ENCODE results near the gene PHF21B.
"Not testable (repeated sequence)": the region's sequence is repeated elsewhere in the genome, so short reads cannot be mapped to it uniquely, and the experiment has no call there.

The PHF21B gene

GRCh38 chr22:45009606-45010531 lies at the start of gene PHF21B:
PHF21B (minus strand) TSS chr22:45010005; CDS start chr22:45009549, 456 bp downstream.
- DNase-seq = no peak

- no peak for DNase-seq
Observed at GRCh38 chr22:45059296-45059695, 49.5 kb upstream of the PHF21B start.

GRCh38 chr22:45058622-45058912 lies 48.8 kb upstream of the PHF21B start:
- no peak for DNase-seq

GRCh38 chr22:45055936-45056335 lies 46.1 kb upstream of the PHF21B start:
- DNase-seq = no peak

- no peak for DNase-seq
Observed at GRCh38 chr22:45053571-45053970, 43.8 kb upstream of the PHF21B start.

- no peak for DNase-seq
Observed at GRCh38 chr22:45053094-45053493, 43.3 kb upstream of the PHF21B start.

GRCh38 chr22:45052665-45053064 lies 42.9 kb upstream of the PHF21B start:
- not testable (repeated sequence) for DNase-seq

GRCh38 chr22:45051946-45052345 lies 42.1 kb upstream of the PHF21B start:
- no peak for DNase-seq

- DNase-seq = no peak
Observed at GRCh38 chr22:45051419-45051818, 41.6 kb upstream of the PHF21B start.

GRCh38 chr22:45047260-45047659 lies 37.5 kb upstream of the PHF21B start:
- DNase-seq = no peak

- DNase-seq = no peak
Observed at GRCh38 chr22:45045208-45045607, 35.4 kb upstream of the PHF21B start.

- no peak for DNase-seq
Observed at GRCh38 chr22:45042263-45042662, 32.5 kb upstream of the PHF21B start.

GRCh38 chr22:45039133-45039532 lies 29.3 kb upstream of the PHF21B start:
- no peak for DNase-seq

GRCh38 chr22:45036154-45036553 lies 26.3 kb upstream of the PHF21B start:
- DNase-seq = no peak

GRCh38 chr22:45034821-45035220 lies 25.0 kb upstream of the PHF21B start:
- DNase-seq = no peak

- no peak for DNase-seq
Observed at GRCh38 chr22:45034156-45034555, 24.4 kb upstream of the PHF21B start.

GRCh38 chr22:45033136-45033535 lies 23.3 kb upstream of the PHF21B start:
- no peak for DNase-seq

GRCh38 chr22:45031629-45032403 lies 22.0 kb upstream of the PHF21B start:
- DNase-seq = no peak

GRCh38 chr22:45029501-45029900 lies 19.7 kb upstream of the PHF21B start:
- DNase-seq = no peak

GRCh38 chr22:45026511-45026910 lies 16.7 kb upstream of the PHF21B start:
- no peak for DNase-seq

- no peak for DNase-seq
Observed at GRCh38 chr22:45023431-45023830, 13.6 kb upstream of the PHF21B start.

- no peak for DNase-seq
Observed at GRCh38 chr22:45019861-45020655, 10.3 kb upstream of the PHF21B start.

GRCh38 chr22:45014654-45015053 lies 4.8 kb upstream of the PHF21B start:
- DNase-seq = no peak

Measured in activated effector memory CD4-positive, alpha-beta T cell treated with Interleukin-2 at 50 U/mL for 16 hours (primary cell).